Uterus (tissue), 2 donors: ENCODE results near the gene OSBPL7.
A peak's percentile ranks its signal among the peaks of the same experiment; 100 is the strongest.

Experiments
- POLR2A ChIP-seq, 2 donors: fragments of 450-650 bp; IDR thresholded peaks; one replicate each; pipeline ENCODE4 v1.6.1; 2016; ENCODE audit warnings: antibody characterized with exemption in 2 of 2, mild to moderate bottlenecking in 1 of 2, moderate library complexity in 1 of 2
- TF ChIP-seq, protein P1 (sequence below), 4 experiments: fragments of 200-600 bp in 2 of 4; fragments of 450-650 bp in 2 of 4; sonication (generic) in 2 of 4; IDR thresholded peaks; one replicate each; pipeline ENCODE4 v1.5.1; 2016 to 2019; ENCODE audit warnings: antibody characterized with exemption in 4 of 4, mild to moderate bottlenecking in 2 of 4, moderate library complexity in 1 of 4

DNA sequence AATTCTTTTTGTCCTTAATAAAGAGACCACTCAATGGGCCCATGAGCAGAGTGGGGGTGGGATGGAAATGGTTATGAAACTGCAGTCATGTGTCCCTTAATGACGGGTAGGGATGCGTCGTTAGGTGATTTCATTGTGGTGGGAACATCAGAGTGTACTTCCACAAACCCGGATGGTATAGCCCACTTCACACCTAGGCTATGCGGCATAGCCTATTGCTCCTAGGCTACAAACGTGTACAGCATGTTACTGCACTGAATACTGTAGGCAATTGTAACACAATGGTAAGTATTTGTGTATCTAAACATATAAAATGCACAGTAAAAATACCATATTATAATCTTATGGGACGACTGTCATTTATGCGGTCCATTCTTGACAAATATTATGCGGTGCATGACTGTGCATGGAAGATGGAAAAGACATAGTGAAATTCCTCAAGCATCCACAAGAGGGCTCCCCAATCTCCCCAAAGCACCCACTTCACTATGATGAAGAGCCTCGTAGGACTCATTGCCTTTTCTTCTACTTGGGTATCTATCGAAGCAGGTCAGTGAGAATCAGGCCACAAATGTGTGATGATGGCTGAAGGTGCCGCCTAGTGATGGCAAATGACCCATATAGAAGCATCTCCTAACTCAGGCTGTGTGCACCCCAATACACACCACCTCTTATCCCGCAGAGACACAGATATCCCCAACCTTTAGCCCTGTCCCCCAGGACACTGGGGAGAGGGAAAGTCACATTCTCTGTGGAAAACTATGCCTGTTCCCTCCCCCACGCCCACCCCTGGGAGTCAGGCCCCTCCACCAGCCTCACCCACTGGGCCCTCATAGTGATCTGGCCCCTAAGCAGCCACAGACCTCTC lies 45.0 kb downstream of the OSBPL7 start:
- TF ChIP-seq, protein P1, sequence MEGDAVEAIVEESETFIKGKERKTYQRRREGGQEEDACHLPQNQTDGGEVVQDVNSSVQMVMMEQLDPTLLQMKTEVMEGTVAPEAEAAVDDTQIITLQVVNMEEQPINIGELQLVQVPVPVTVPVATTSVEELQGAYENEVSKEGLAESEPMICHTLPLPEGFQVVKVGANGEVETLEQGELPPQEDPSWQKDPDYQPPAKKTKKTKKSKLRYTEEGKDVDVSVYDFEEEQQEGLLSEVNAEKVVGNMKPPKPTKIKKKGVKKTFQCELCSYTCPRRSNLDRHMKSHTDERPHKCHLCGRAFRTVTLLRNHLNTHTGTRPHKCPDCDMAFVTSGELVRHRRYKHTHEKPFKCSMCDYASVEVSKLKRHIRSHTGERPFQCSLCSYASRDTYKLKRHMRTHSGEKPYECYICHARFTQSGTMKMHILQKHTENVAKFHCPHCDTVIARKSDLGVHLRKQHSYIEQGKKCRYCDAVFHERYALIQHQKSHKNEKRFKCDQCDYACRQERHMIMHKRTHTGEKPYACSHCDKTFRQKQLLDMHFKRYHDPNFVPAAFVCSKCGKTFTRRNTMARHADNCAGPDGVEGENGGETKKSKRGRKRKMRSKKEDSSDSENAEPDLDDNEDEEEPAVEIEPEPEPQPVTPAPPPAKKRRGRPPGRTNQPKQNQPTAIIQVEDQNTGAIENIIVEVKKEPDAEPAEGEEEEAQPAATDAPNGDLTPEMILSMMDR (IDR thresholded peaks at IDR 0.05), result peak; percentile 21 to 54 (median 43)
- TF ChIP-seq POLR2A (IDR thresholded peaks at IDR 0.05), result no peak
